AG04450 (cell line): ENCODE results near the gene DARS1. TPM values are rescaled to one million over a fixed set of nuclear protein-coding genes. Genes with fewer than 3 reads are reported as not detected.

Experiments
- CTCF ChIA-PET: fragments of 300-600, 350-600 bp; formaldehyde crosslinking; extraction: SDS; loops from one replicate; lab custom pipeline; 2022; ENCODE audit warnings: antibody characterized with exemption, inconsistent platforms; lab: Charles Lee
- POLR2A ChIA-PET: fragments of 350-600 bp; formaldehyde crosslinking; extraction: SDS; loops from one replicate; lab custom pipeline; 2021; ENCODE audit warnings: antibody characterized with exemption, inconsistent platforms; lab: Yijun Ruan, JAX
- DNase-seq: peaks from one replicate; pipeline ENCODE4 v3.0.0-alpha.2; 2011; ENCODE audit warnings: low read depth, low spot score
- H3K27ac ChIP-seq: one replicate; pipeline ENCODE4 v1.5.1; 2012; ENCODE audit warnings: low read depth, low read length, control low read depth
- H3K27me3 ChIP-seq: one replicate; pipeline ENCODE4 v1.6.0; 2012; ENCODE audit warnings: low read length; ENCODE audit not compliant: control insufficient read depth, insufficient read depth
- H3K4me3 ChIP-seq: 2 replicates; pipeline ENCODE4 v1.5.1; 2011; ENCODE audit warnings: mild to moderate bottlenecking, low read depth, low read length, control low read depth
- H3K9me3 ChIP-seq: 2 replicates; pipeline ENCODE4 v1.5.1; 2012; ENCODE audit warnings: low read length; ENCODE audit not compliant: control insufficient read depth, insufficient read depth
- polyA plus RNA-seq: library from polyadenylated mRNA; depleted of rRNA; stranded (reverse); fragments of >200 nt; gene quantifications from 2 replicates; pipeline ENCODE4 v1.2.3, GENCODE V29; 2011
- TF ChIP-seq, protein P1 (sequence below): IDR thresholded peaks from 2 replicates; pipeline ENCODE4 v1.5.1; 2011; ENCODE audit warnings: low read depth, low read length, control low read depth, inconsistent platforms

DARS1 gene
- polyA plus RNA-seq, 1 experiment: 91.6 TPM

DNA sequence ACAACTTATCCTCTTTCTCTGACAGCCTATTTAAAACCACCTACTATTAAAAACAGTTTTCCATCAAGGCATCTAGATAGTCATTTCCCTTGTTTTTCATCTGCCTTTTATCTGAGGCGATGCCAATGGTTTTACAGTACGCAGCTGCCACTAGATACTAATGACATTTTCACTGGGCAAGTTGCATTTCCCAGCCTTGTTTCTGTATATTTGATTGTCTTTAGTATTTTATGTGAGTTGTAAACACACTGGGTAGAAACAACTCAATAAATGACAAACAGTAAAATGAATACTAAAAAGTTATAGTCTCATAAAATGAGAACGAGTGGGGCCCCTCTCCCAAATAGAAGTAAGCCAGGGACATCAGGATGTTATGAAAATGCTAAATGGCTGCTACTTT, 8.9 kb upstream of the DARS1 start:
- TF ChIP-seq, protein P1, sequence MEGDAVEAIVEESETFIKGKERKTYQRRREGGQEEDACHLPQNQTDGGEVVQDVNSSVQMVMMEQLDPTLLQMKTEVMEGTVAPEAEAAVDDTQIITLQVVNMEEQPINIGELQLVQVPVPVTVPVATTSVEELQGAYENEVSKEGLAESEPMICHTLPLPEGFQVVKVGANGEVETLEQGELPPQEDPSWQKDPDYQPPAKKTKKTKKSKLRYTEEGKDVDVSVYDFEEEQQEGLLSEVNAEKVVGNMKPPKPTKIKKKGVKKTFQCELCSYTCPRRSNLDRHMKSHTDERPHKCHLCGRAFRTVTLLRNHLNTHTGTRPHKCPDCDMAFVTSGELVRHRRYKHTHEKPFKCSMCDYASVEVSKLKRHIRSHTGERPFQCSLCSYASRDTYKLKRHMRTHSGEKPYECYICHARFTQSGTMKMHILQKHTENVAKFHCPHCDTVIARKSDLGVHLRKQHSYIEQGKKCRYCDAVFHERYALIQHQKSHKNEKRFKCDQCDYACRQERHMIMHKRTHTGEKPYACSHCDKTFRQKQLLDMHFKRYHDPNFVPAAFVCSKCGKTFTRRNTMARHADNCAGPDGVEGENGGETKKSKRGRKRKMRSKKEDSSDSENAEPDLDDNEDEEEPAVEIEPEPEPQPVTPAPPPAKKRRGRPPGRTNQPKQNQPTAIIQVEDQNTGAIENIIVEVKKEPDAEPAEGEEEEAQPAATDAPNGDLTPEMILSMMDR: no peak
- POLR2A ChIA-PET: no interaction called here
- H3K27me3 ChIP-seq: no peaks in the 10 kb centered on the region
- no peak overlapping the region for H3K27ac ChIP-seq
- no peaks in the 10 kb centered on the region for H3K9me3 ChIP-seq
- DNase-seq: no peak
- CTCF ChIA-PET: no interaction called here
- H3K4me3 ChIP-seq: no peak overlapping the region

DNA sequence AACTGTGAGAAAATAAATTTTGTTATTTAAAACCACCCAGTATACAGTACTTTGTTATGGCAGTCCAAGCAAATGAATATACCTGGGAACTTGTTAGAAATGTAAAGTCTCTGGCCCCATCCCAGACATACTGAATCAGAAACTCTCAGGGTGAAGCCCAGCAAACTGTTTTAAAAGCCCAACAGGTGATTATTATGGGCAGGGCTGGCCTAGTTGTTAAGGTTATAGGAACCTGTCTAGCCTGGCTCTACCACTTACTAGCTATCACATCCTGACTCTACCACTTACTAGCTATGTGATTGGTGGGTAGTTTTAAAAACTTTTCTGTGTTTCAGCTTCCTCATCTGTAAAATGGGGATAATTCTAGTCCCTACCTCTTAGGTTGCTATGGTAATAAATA, 8.0 kb upstream of the DARS1 start:
- CTCF ChIA-PET: no interaction called here
- POLR2A ChIA-PET: no interaction called here

DNA sequence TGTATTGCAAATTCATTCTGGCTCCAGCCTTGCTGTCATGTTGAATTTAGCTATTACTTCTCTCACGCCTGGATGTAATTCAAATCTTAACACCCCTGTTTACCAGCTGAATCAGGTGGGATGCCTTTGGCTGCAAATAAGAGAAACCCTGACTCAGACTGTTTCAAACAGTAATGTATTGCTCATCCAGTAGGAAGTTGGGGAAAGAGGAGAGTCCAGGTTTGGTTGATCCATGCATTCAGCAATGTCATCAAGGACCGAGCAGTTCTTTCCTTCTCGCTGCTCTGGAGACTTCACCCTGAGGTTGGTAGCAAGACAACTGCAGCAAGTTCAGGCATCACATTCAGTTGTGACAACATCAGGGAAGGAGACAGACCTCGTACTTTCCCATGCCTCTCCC, 6.4 kb upstream of the DARS1 start:
- no peak overlapping the region for H3K4me3 ChIP-seq
- DNase-seq: no peak
- CTCF ChIA-PET: no interaction called here
- POLR2A ChIA-PET: no interaction called here
- H3K27ac ChIP-seq: no peak overlapping the region
- TF ChIP-seq, protein P1: no peak
- no peaks in the 10 kb centered on the region for H3K27me3 ChIP-seq
- no peaks in the 10 kb centered on the region for H3K9me3 ChIP-seq

More for the DNA sequence above, 8.0 kb upstream of the DARS1 start:
- TF ChIP-seq, protein P1: no peak
- no peak for DNase-seq
- Histone ChIP-seq H3K27me3 (no peaks in the 10 kb centered on the region), H3K27ac (no peak overlapping the region), H3K4me3 (no peak overlapping the region), H3K9me3 (no peaks in the 10 kb centered on the region)

DNA sequence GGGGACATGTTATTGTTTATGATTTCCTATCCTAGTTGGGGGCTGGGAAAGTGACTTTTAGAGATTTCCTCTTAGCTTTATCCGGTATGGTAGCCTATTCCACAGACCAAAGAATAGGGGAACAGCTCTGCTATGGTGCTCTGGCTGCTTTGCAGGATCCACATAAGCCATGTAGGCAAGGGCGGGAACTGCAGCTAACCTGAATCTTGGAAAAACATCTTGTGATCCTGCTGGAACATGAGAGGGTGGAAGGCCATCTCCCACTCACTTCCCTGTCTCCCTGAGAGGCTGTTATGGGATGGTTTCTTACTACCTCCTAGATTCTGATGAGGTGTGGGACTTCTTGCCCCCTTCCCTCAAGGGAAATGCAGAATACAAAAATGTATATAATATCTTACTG, 2.0 kb upstream of the DARS1 start:
- H3K27ac ChIP-seq: no peak overlapping the region
- CTCF ChIA-PET: interaction anchor here (0.7 kb wide), 1 partner anchor 21 kb away, joined by 3 read pairs; no protein-coding TSS in a partner anchor
- POLR2A ChIA-PET: no interaction called here
- TF ChIP-seq, protein P1: no peak
- no peak for DNase-seq
- no peak overlapping the region for H3K4me3 ChIP-seq
- H3K9me3 ChIP-seq: peaks cover 5% of the 10 kb centered on the region; the same call in 1 of the 2 replicates
- H3K27me3 ChIP-seq: no peaks in the 10 kb centered on the region

DNA sequence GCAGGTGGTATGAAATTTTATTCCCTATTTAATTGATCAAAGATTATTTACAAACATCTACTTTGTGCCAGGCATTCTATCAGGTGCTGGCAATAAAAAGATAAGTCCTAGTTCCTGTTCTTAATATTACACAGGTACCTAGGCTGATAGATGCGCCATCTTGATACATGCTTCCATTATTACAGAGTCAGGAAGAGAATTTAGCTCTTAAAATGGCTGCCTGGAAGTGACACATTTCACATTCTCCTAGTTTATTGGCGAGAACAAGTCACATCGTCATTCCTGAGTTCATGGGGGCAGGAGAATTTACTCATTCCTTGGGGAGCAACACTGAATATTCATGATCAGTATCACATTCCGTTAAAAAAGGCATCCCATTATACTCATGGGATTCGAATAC, 1.1 kb upstream of the DARS1 start:
- DNase-seq: no peak
- ChIA-PET CTCF (no interaction called here), POLR2A (no interaction called here)

More for the DNA sequence above, 1.1 kb upstream of the DARS1 start:
- TF ChIP-seq, protein P1: no peak
- H3K9me3 ChIP-seq: peaks cover 5% of the 10 kb centered on the region; the same call in 1 of the 2 replicates
- no peaks in the 10 kb centered on the region for H3K27me3 ChIP-seq
- no peak overlapping the region for H3K4me3 ChIP-seq
- H3K27ac ChIP-seq: no peak overlapping the region
